NB4 (cell line): ENCODE measurements around the gene RFX2.

Experiments
- MAX ChIP-seq: IDR thresholded peaks from 2 replicates; pipeline ENCODE4 v1.6.1; 2011; ENCODE audit warnings: low read depth, low read length
- MYC ChIP-seq: IDR thresholded peaks from 2 replicates; pipeline ENCODE4 v1.6.1; 2011; ENCODE audit warnings: low read depth, low read length
- POLR2A ChIP-seq: IDR thresholded peaks from 2 replicates; pipeline ENCODE4 v1.6.1; 2011; ENCODE audit warnings: mild to moderate bottlenecking; ENCODE audit not compliant: insufficient read length; ENCODE audit errors: extremely low read depth
- TF ChIP-seq, protein P1 (sequence below): IDR thresholded peaks from one replicate; pipeline ENCODE4 v1.5.1; 2012; ENCODE audit warnings: low read depth, low read length

GRCh38 chr19:6005321-6006069, 104.8 kb downstream of the RFX2 start:
- TF ChIP-seq, protein P1, sequence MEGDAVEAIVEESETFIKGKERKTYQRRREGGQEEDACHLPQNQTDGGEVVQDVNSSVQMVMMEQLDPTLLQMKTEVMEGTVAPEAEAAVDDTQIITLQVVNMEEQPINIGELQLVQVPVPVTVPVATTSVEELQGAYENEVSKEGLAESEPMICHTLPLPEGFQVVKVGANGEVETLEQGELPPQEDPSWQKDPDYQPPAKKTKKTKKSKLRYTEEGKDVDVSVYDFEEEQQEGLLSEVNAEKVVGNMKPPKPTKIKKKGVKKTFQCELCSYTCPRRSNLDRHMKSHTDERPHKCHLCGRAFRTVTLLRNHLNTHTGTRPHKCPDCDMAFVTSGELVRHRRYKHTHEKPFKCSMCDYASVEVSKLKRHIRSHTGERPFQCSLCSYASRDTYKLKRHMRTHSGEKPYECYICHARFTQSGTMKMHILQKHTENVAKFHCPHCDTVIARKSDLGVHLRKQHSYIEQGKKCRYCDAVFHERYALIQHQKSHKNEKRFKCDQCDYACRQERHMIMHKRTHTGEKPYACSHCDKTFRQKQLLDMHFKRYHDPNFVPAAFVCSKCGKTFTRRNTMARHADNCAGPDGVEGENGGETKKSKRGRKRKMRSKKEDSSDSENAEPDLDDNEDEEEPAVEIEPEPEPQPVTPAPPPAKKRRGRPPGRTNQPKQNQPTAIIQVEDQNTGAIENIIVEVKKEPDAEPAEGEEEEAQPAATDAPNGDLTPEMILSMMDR: no peak
- TF ChIP-seq MAX: no peak
- TF ChIP-seq POLR2A: no peak
- no peak for TF ChIP-seq MYC
